ENCODE data around the gene CDON. TPM values are rescaled to one million over a fixed set of nuclear protein-coding genes. Genes with fewer than 3 reads are reported as not detected.

The CDON gene
- total RNA-seq, 2 experiments from 2014 or later: 1.9 to 2.7 TPM

DNA sequence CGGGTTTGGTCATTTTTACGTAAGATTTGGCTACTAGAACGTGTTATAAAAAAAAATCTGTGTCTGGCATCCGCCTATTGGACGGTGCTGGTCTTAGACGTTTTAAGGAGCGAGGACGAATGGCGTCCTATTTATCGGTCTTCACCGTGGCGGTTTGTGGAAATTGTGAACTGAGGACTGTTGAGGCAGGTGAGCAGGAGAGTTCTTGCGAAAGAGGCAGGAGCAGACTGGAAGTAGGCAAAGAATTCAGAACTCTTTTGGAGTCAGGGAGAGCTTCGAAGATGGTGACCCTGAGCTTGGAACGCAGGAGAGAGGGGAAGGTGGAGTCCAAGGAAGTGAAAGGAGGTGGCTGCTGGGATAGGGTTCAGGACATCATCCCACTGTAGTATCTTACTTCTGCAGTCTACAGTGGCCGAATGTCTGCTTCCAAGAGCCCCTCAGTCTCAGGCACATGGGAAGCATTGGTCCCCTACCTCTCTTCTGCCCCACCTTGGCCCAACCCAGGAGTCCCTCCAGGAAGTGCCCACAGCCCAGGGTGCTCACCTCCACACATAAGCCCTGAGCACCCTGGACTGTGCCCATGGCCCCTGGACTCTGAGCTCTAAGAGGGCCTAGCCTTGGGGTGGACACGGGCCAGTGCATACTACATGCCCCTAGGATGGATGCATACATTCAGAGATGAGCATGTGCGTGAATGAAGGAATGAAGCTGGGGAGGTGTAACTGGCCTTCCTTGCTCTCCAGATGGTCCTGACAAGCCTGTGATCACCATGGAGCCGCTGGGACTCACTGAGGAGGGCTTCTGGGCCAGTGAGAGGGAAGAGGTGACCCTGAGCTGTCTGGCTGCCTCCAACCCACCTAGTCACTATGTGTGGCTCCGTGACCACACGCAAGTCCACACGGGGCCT, 113.1 kb downstream of the CDON start:
- Mint-ChIP-seq H3K36me3 (ENCODE audit: low read depth) (no peaks in the 10 kb centered on the region), H3K27ac (no peak overlapping the region), H3K9me3 (no peaks in the 10 kb centered on the region), H3K4me3 (no peak overlapping the region), H3K27me3 (no peaks in the 10 kb centered on the region), H3K4me1 (ENCODE audit: low read depth) (no peaks in the 10 kb centered on the region)
- Histone ChIP-seq H3K4me1 (ENCODE audit: insufficient read depth, low read length) (no peaks in the 10 kb centered on the region), H3K36me3 (ENCODE audit: insufficient read depth, low read length) (no peaks in the 10 kb centered on the region), H3K9me3 (ENCODE audit: control insufficient read depth in 1 of 2, insufficient read depth in 1 of 2, low read length in 2 of 2) (no peaks in the 10 kb centered on the region), H3K4me3 (ENCODE audit: low read length) (no peak overlapping the region), H3K27me3 (ENCODE audit: control insufficient read depth in 1 of 2, insufficient read depth in 2 of 2, low read length in 2 of 2) (no peaks in the 10 kb centered on the region), H3K27ac (ENCODE audit: low read depth in 1 of 2, low read length in 2 of 2) (no peak overlapping the region)
- intact Hi-C loops (cut with DNase I, micrococcal nuclease): no loop called here
- TF ChIP-seq, protein P1, sequence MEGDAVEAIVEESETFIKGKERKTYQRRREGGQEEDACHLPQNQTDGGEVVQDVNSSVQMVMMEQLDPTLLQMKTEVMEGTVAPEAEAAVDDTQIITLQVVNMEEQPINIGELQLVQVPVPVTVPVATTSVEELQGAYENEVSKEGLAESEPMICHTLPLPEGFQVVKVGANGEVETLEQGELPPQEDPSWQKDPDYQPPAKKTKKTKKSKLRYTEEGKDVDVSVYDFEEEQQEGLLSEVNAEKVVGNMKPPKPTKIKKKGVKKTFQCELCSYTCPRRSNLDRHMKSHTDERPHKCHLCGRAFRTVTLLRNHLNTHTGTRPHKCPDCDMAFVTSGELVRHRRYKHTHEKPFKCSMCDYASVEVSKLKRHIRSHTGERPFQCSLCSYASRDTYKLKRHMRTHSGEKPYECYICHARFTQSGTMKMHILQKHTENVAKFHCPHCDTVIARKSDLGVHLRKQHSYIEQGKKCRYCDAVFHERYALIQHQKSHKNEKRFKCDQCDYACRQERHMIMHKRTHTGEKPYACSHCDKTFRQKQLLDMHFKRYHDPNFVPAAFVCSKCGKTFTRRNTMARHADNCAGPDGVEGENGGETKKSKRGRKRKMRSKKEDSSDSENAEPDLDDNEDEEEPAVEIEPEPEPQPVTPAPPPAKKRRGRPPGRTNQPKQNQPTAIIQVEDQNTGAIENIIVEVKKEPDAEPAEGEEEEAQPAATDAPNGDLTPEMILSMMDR (IDR thresholded peaks at IDR 0.05): no peak
- DNase-seq (no peak), ATAC-seq (ENCODE audit: poor library complexity) (no peak)
- POLR2A ChIA-PET: no interaction called here
- CTCF ChIA-PET: no interaction called here

DNA sequence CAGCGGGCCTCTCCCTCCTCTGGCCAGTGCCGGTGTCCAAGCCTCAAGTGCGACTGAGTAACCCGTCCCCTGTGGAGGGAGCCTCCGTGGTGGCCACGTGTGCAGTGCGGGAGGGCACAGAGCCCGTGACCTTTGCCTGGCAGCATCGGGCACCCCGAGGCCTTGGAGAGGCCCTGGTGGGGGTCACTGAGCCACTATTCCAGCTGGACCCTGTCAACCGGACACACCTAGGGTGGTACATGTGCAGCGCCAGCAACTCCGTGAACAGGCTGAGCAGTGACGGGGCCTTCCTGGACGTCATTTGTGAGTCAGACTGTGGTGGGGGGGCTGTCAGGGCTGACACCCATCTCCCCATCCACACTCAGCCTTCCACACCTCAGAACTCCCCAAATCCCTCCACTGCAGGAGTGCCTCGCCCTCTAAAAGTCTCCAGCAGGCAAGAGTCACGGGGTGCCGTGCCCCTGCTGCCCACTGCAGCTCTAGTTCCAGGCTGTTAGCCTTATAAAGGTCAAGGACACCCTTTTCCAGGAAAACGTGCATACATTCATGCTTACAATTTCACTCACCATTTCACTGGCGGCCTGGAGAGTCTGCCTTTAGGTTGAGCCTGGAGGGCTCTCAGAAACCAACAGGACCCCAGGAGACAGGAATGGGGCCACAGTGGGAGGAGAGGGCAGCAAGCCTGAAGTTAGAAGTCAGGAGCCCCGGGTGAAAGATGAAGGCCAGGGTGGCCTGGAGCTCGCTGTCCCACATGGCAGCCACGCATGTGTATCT, 114.2 kb downstream of the CDON start:
- Mint-ChIP-seq H3K9me3 (no peaks in the 10 kb centered on the region), H3K27me3 (no peaks in the 10 kb centered on the region), H3K36me3 (ENCODE audit: low read depth) (no peaks in the 10 kb centered on the region), H3K4me3 (no peak overlapping the region), H3K27ac (no peak overlapping the region), H3K4me1 (ENCODE audit: low read depth) (no peaks in the 10 kb centered on the region)
- ATAC-seq (ENCODE audit: poor library complexity) (no peak), DNase-seq (no peak)
- H3K4me1 ChIP-seq (ENCODE audit: insufficient read depth, low read length): no peaks in the 10 kb centered on the region
- intact Hi-C loops (cut with DNase I, micrococcal nuclease): no loop called here
- POLR2A ChIA-PET: no interaction called here
- CTCF ChIA-PET: no interaction called here
- no peaks in the 10 kb centered on the region for H3K36me3 ChIP-seq (ENCODE audit: insufficient read depth, low read length)
- TF ChIP-seq, protein P1 (IDR thresholded peaks at IDR 0.05): no peak
- no peak overlapping the region for H3K27ac ChIP-seq (ENCODE audit: low read depth in 1 of 2, low read length in 2 of 2)
- H3K9me3 ChIP-seq (ENCODE audit: control insufficient read depth in 1 of 2, insufficient read depth in 1 of 2, low read length in 2 of 2): no peaks in the 10 kb centered on the region
- no peak overlapping the region for H3K4me3 ChIP-seq (ENCODE audit: low read length)
- H3K27me3 ChIP-seq (ENCODE audit: control insufficient read depth in 1 of 2, insufficient read depth in 2 of 2, low read length in 2 of 2): no peaks in the 10 kb centered on the region

DNA sequence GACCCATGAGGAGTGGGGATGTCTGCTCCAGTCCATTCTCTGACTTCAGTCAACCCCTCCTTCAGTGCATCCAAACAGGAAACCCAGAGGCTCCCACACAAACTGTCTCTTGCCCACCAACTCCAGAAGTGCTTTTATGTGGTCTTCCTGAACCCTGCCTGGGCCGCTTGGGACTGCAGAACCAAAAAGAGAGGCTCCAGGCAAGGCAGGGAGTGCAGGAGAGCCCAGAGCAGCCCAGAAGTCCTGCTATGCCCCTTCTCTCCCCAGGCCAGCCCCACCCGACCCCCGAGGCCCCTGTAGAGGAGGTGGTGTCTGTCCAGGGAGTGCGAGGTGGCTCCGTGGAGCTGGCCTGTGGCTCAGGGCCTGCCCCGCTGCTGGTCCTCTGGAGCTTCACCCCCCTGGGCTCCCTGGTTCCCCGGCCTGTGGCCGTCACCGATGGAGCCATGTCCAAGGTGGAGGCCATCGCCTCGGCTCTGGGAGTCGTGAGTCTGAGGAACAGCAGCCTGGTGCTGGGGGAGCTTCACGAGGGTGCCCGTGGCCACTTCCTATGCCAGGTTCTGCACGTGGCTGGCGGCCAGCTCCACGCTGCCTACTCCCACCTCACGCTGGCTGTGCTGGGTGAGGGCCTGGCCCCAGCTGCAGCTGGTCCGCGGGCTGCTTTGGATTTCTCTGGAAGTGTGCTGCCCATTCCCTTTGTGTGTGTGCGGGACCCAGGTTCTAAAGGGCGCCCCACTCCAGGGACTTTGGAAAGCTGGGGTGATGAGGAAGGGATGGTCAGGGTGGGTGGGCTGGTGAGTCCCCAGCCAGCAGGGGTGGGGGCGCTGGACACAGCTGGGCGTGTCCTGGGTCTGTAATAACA, 115.0 kb downstream of the CDON start:
- H3K27me3 ChIP-seq (ENCODE audit: control insufficient read depth in 1 of 2, insufficient read depth in 2 of 2, low read length in 2 of 2): peaks cover 0 to 3% of the 10 kb centered on the region in 2 experiments
- H3K27me3 Mint-ChIP-seq: no peaks in the 10 kb centered on the region
- TF ChIP-seq, protein P1 (IDR thresholded peaks at IDR 0.05): no peak
- H3K36me3 ChIP-seq (ENCODE audit: insufficient read depth, low read length): no peaks in the 10 kb centered on the region
- H3K4me3 ChIP-seq (ENCODE audit: low read length): no peak overlapping the region
- DNase-seq (no peak), ATAC-seq (ENCODE audit: poor library complexity) (no peak)
- POLR2A ChIA-PET: no interaction called here
- no peak overlapping the region for H3K27ac ChIP-seq (ENCODE audit: low read depth in 1 of 2, low read length in 2 of 2)
- H3K4me1 ChIP-seq (ENCODE audit: insufficient read depth, low read length): no peaks in the 10 kb centered on the region
- H3K36me3 Mint-ChIP-seq (ENCODE audit: low read depth): no peaks in the 10 kb centered on the region
- H3K4me1 Mint-ChIP-seq (ENCODE audit: low read depth): no peaks in the 10 kb centered on the region
- intact Hi-C loops (cut with DNase I, micrococcal nuclease): no loop called here
- H3K9me3 Mint-ChIP-seq: no peaks in the 10 kb centered on the region
- no peaks in the 10 kb centered on the region for H3K9me3 ChIP-seq (ENCODE audit: control insufficient read depth in 1 of 2, insufficient read depth in 1 of 2, low read length in 2 of 2)
- H3K4me3 Mint-ChIP-seq: no peak overlapping the region
- no peak overlapping the region for H3K27ac Mint-ChIP-seq
- CTCF ChIA-PET: no interaction called here

Measured in CD4-positive, alpha-beta T cell (primary cell).